ENCODE results near the gene SLC38A7. TPM values are rescaled to one million over a fixed set of nuclear protein-coding genes. Genes with fewer than 3 reads are reported as not detected.

SLC38A7 gene
- total and polyA plus RNA-seq, 2 donors (not counting 3 experiments of a cell fraction or from before 2014, with no cell fraction given), result 33.2 to 44.4 TPM

GRCh38 chr16:58651965-58652348 is 32.6 kb downstream of the SLC38A7 start:
- H3K9ac ChIP-seq (replicated peaks; ENCODE audit: extremely low read depth, insufficient read depth, low read length), result no peak overlapping the region
- FAIRE-seq (no peak), DNase-seq (ENCODE audit: low read depth, low spot score) (no peak)
- H3K9me3 ChIP-seq (replicated peaks; ENCODE audit: control insufficient read depth, insufficient read depth, low read length), result no peaks in the 10 kb centered on the region
- H3K4me2 ChIP-seq (ENCODE audit: insufficient read depth, low read length), result no peak overlapping the region
- no peak overlapping the region for H2AFZ ChIP-seq (ENCODE audit: low read depth, low read length)
- TF ChIP-seq CTCF (IDR thresholded peaks at IDR 0.05; ENCODE audit: extremely low read depth in 1 of 2, insufficient read depth in 1 of 2, low read depth in 1 of 2, low read length in 2 of 2) (no peak), FOS (IDR thresholded peaks at IDR 0.05; ENCODE audit: borderline replicate concordance, insufficient read depth, low read length) (no peak), MYC (IDR thresholded peaks at IDR 0.05; ENCODE audit: low read depth, low read length) (no peak), EZH2 (IDR thresholded peaks at IDR 0.05; ENCODE audit: borderline replicate concordance, low read depth, low read length, severe bottlenecking) (no peak), MAX (IDR thresholded peaks at IDR 0.05; ENCODE audit: insufficient read depth, insufficient read length) (no peak), JUN (IDR thresholded peaks at IDR 0.05; ENCODE audit: borderline replicate concordance, insufficient read depth, insufficient read length, low read depth) (no peak), POLR2AphosphoS5 (IDR thresholded peaks at IDR 0.05; ENCODE audit: insufficient read depth, low read depth, low read length) (no peak), GATA2 (IDR thresholded peaks at IDR 0.05; ENCODE audit: insufficient read depth, insufficient read length, low read depth, low read length) (no peak), POLR2A (IDR thresholded peaks at IDR 0.05; ENCODE audit: low read depth, low read length) (no peak)
- H3K36me3 ChIP-seq (ENCODE audit: control insufficient read depth in 2 of 2, extremely low read depth in 1 of 2, insufficient read depth in 2 of 2, low read length in 2 of 2), result no peaks in the 10 kb centered on the region
- H3K4me3 ChIP-seq (replicated peaks in 1 of 3; ENCODE audit: insufficient read depth in 1 of 3, low read depth in 1 of 3, low read length in 3 of 3), result no peak overlapping the region
- H3K27me3 ChIP-seq (ENCODE audit: control insufficient read depth in 2 of 2, insufficient read depth in 2 of 2, low read length in 2 of 2), result peaks cover 2 to 5% of the 10 kb centered on the region in 2 experiments
- POLR2A ChIA-PET, result no interaction called here
- dilution Hi-C loops (cut with MboI; ENCODE audit: extremely low pct_ligation_motif_present, low sequenced_read_pairs), result no loop called here
- CTCF ChIA-PET, result interaction anchor here (0.9 to 3.3 kb wide), 4 partner anchors 9 to 140 kb away, joined by 3 to 18 read pairs (median 9); no protein-coding TSS in a partner anchor
- H4K20me1 ChIP-seq (replicated peaks; ENCODE audit: control insufficient read depth, extremely low read depth, insufficient read depth, low read length), result no peaks in the 10 kb centered on the region
- H3K4me1 ChIP-seq (ENCODE audit: control insufficient read depth, extremely low read depth, insufficient read depth, low read length), result no peaks in the 10 kb centered on the region
- H3K9me1 ChIP-seq (replicated peaks; ENCODE audit: control insufficient read depth, extremely low read depth, insufficient read depth, low read length), result no peaks in the 10 kb centered on the region
- BruUV-seq (replicated peaks), result no TSS peak
- H3K79me2 ChIP-seq (ENCODE audit: control insufficient read depth, insufficient read depth, low read length), result no peaks in the 10 kb centered on the region
- no peak overlapping the region for H3K27ac ChIP-seq (ENCODE audit: insufficient read depth, low read depth, low read length)
- intact Hi-C loops (cut with micrococcal nuclease), result no loop called here

Data from endothelial cell of umbilical vein (primary cell).